Liver (tissue), 9 donors: ENCODE measurements around the gene DAG1. TPM values are rescaled to one million over a fixed set of nuclear protein-coding genes. Genes with fewer than 3 reads are reported as not detected.

ENCODE experiments used
- DNase-seq: peaks from one replicate; pipeline ENCODE4 v3.0.0-alpha.2; 2017; ENCODE audit warnings: low spot score
- H3K27ac ChIP-seq, 2 donors: one replicate each; pipeline ENCODE4 v1.7.0; 2013; ENCODE audit warnings: inconsistent platforms in 2 of 2, low read length in 2 of 2, control low read depth in 1 of 2, low read depth in 1 of 2, mild to moderate bottlenecking in 1 of 2
- H3K27me3 ChIP-seq, 4 donors: one replicate each; pipeline versions ENCODE4 v1.6.1 to v1.7.0; 2013; ENCODE audit warnings: low read length in 3 of 4, inconsistent platforms in 1 of 4, mild to moderate bottlenecking in 1 of 4, moderate library complexity in 1 of 4; ENCODE audit not compliant: control insufficient read depth in 4 of 4, insufficient read depth in 4 of 4
- H3K36me3 ChIP-seq, 4 donors: one replicate each; pipeline versions ENCODE4 v1.6.1 to v1.7.0; 2013; ENCODE audit warnings: low read length in 3 of 4, mild to moderate bottlenecking in 3 of 4, low read depth in 1 of 4, moderate library complexity in 1 of 4; ENCODE audit not compliant: control insufficient read depth in 4 of 4, insufficient read depth in 3 of 4
- H3K4me1 ChIP-seq, 4 donors: one replicate each; pipeline versions ENCODE4 v1.6.1 to v1.7.0; 2013; ENCODE audit warnings: low read length in 3 of 4, mild to moderate bottlenecking in 3 of 4, moderate library complexity in 1 of 4; ENCODE audit not compliant: control insufficient read depth in 4 of 4, insufficient read depth in 4 of 4
- H3K4me3 ChIP-seq, 3 donors: one replicate each; pipeline versions ENCODE4 v1.6.1 to v1.7.0; 2013; ENCODE audit warnings: low read length in 3 of 3, control low read depth in 1 of 3, low read depth in 1 of 3, mild to moderate bottlenecking in 1 of 3
- H3K9ac ChIP-seq, 2 donors: one replicate each; pipeline ENCODE4 v1.7.0; 2013; ENCODE audit warnings: low read length in 2 of 2, mild to moderate bottlenecking in 2 of 2, moderate library complexity in 2 of 2, control low read depth in 1 of 2, low read depth in 1 of 2
- H3K9me3 ChIP-seq, 4 donors: one replicate each; pipeline versions ENCODE4 v1.6.1 to v1.7.0; 2013; ENCODE audit warnings: low read length in 3 of 4; ENCODE audit not compliant: control insufficient read depth in 4 of 4
- FOXA1 ChIP-seq: IDR thresholded peaks from 2 replicates; pipeline ENCODE4 v1.6.1; 2016; ENCODE audit warnings: antibody characterized with exemption
- GABPA ChIP-seq, 2 donors: IDR thresholded peaks in 1 of 2; conservative IDR thresholded peaks in 1 of 2; 2 replicates each; pipeline ENCODE4 v1.6.1; 2016; ENCODE audit warnings: antibody characterized with exemption in 2 of 2, mild to moderate bottlenecking in 1 of 2, moderate library complexity in 1 of 2
- HNF4A ChIP-seq, 2 donors: conservative IDR thresholded peaks; 2 replicates each; pipeline ENCODE4 v1.6.1; 2016; ENCODE audit warnings: antibody characterized with exemption in 2 of 2, mild to moderate bottlenecking in 2 of 2
- RAD21 ChIP-seq, 2 donors: IDR thresholded peaks; 2 replicates each; pipeline ENCODE4 v1.6.1; 2016; ENCODE audit warnings: antibody characterized with exemption in 2 of 2, mild to moderate bottlenecking in 2 of 2
- TAF1 ChIP-seq: conservative IDR thresholded peaks from 2 replicates; pipeline ENCODE4 v1.6.1; 2016; ENCODE audit warnings: antibody characterized with exemption, mild to moderate bottlenecking
- WGBS: extraction: QIAGEN DNeasy Blood & Tissue Kit; methylation state at CpG from one replicate; pipeline ENCODE4 v1.1.7; 2013; 5-methylcytosine and 5-hydroxymethylcytosine counted together
- polyA plus RNA-seq, 2 donors: library from polyadenylated mRNA; stranded (reverse) in 1 of 2; unstranded in 1 of 2; fragments of 200-250 nt in 1 of 2; fragments of >200 nt in 1 of 2; fragmentation: Nextera tagmentation in 1 of 2; extraction: Ambion mirVana in 1 of 2; gene quantifications; one replicate each; pipeline versions ENCODE4 v1.2.1 to v1.2.3, GENCODE V29; 2013 to 2015
- total RNA-seq, 2 donors: library from RNA; depleted of rRNA; stranded (reverse); fragments of >200 nt; gene quantifications; one replicate each; pipeline ENCODE4 v1.2.3, GENCODE V29; 2014
- TF ChIP-seq, protein P1 (sequence below): fragments of 150-350 bp; IDR thresholded peaks from 2 replicates; pipeline ENCODE4 v1.5.1; 2017; ENCODE audit warnings: improper control_type of control experiment, low read depth, low read length; ENCODE audit not compliant: missing input control
- TF ChIP-seq, protein P2 (sequence below): IDR thresholded peaks from 2 replicates; pipeline ENCODE4 v1.6.1; 2016; ENCODE audit warnings: antibody characterized with exemption
- TF ChIP-seq, protein P3 (sequence below): IDR thresholded peaks from 2 replicates; pipeline ENCODE4 v1.6.1; 2016; ENCODE audit warnings: antibody characterized with exemption, mild to moderate bottlenecking
- donor health status: healthy.
- donor health status: healthy.
- donor health status: healthy.
- donor health status: healthy.
- donor health status: healthy.

The DAG1 gene
- total and polyA plus RNA-seq, 4 donors = 12.1 to 54.4 (median 28.5) TPM

DNA sequence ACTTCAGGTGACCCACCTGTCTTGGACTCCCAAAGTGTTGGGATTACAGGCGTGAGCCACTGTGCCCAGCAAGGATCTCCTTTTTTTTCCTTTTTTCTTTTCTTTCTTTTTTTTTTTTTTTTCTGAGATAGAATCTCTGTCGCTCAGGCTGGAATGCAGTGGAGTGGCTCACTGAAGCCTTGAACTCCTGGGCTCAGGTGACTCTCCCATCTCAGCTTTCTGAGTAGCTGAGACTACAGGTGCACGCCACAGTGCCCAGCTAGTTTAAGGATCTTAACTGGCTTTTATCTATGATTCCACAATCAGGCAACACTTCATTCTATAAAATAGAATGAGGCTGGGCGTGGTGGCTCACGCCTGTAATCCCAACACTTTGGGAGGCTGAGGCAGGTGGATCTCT lies 24.7 kb upstream of the DAG1 start:
- TF ChIP-seq, protein P1, sequence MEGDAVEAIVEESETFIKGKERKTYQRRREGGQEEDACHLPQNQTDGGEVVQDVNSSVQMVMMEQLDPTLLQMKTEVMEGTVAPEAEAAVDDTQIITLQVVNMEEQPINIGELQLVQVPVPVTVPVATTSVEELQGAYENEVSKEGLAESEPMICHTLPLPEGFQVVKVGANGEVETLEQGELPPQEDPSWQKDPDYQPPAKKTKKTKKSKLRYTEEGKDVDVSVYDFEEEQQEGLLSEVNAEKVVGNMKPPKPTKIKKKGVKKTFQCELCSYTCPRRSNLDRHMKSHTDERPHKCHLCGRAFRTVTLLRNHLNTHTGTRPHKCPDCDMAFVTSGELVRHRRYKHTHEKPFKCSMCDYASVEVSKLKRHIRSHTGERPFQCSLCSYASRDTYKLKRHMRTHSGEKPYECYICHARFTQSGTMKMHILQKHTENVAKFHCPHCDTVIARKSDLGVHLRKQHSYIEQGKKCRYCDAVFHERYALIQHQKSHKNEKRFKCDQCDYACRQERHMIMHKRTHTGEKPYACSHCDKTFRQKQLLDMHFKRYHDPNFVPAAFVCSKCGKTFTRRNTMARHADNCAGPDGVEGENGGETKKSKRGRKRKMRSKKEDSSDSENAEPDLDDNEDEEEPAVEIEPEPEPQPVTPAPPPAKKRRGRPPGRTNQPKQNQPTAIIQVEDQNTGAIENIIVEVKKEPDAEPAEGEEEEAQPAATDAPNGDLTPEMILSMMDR = no peak
- TF ChIP-seq HNF4A (conservative IDR thresholded peaks at IDR 0.05) = no peak
- TF ChIP-seq, protein P2, sequence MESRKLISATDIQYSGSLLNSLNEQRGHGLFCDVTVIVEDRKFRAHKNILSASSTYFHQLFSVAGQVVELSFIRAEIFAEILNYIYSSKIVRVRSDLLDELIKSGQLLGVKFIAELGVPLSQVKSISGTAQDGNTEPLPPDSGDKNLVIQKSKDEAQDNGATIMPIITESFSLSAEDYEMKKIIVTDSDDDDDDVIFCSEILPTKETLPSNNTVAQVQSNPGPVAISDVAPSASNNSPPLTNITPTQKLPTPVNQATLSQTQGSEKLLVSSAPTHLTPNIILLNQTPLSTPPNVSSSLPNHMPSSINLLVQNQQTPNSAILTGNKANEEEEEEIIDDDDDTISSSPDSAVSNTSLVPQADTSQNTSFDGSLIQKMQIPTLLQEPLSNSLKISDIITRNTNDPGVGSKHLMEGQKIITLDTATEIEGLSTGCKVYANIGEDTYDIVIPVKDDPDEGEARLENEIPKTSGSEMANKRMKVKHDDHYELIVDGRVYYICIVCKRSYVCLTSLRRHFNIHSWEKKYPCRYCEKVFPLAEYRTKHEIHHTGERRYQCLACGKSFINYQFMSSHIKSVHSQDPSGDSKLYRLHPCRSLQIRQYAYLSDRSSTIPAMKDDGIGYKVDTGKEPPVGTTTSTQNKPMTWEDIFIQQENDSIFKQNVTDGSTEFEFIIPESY = no peak
- TF ChIP-seq TAF1 = no peak
- TF ChIP-seq, protein P3, sequence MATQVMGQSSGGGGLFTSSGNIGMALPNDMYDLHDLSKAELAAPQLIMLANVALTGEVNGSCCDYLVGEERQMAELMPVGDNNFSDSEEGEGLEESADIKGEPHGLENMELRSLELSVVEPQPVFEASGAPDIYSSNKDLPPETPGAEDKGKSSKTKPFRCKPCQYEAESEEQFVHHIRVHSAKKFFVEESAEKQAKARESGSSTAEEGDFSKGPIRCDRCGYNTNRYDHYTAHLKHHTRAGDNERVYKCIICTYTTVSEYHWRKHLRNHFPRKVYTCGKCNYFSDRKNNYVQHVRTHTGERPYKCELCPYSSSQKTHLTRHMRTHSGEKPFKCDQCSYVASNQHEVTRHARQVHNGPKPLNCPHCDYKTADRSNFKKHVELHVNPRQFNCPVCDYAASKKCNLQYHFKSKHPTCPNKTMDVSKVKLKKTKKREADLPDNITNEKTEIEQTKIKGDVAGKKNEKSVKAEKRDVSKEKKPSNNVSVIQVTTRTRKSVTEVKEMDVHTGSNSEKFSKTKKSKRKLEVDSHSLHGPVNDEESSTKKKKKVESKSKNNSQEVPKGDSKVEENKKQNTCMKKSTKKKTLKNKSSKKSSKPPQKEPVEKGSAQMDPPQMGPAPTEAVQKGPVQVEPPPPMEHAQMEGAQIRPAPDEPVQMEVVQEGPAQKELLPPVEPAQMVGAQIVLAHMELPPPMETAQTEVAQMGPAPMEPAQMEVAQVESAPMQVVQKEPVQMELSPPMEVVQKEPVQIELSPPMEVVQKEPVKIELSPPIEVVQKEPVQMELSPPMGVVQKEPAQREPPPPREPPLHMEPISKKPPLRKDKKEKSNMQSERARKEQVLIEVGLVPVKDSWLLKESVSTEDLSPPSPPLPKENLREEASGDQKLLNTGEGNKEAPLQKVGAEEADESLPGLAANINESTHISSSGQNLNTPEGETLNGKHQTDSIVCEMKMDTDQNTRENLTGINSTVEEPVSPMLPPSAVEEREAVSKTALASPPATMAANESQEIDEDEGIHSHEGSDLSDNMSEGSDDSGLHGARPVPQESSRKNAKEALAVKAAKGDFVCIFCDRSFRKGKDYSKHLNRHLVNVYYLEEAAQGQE = no peak
- TF ChIP-seq RAD21 (IDR thresholded peaks at IDR 0.05) = no peak
- no peak overlapping the region for H3K4me3 ChIP-seq
- no peaks in the 10 kb centered on the region for H3K9me3 ChIP-seq
- no peak for DNase-seq
- WGBS = 94% methylated on average over 5 of the region's 5 CpGs
- H3K9ac ChIP-seq = no peak overlapping the region
- no peaks in the 10 kb centered on the region for H3K36me3 ChIP-seq
- H3K27me3 ChIP-seq = no peaks in the 10 kb centered on the region
- no peak overlapping the region for H3K27ac ChIP-seq
- peaks cover 0 to 4% (median 2%) of the 10 kb centered on the region in 4 donors for H3K4me1 ChIP-seq

DNA sequence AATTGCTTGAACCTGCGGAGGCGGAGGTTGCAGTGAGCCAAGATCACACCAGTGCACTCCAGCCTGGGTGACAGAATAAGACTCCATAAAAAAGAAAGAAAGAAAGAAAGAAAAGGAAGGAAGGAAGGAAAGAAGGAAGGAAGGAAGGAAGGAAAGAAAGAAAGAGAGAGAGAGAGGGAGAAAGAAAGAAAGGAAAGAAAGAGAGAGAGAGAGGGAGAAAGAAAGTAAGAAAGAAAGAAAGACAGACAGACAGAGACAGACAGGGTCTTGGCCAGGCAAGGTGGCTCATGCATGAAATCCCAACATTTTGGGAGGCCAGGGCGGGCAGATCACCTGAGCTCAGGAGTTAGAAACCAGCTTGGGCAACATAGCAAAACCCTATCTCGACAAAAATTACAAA lies 16.4 kb upstream of the DAG1 start:
- no peaks in the 10 kb centered on the region for H3K36me3 ChIP-seq
- no peaks in the 10 kb centered on the region for H3K9me3 ChIP-seq
- no peak for DNase-seq
- no peak overlapping the region for H3K9ac ChIP-seq
- no peaks in the 10 kb centered on the region for H3K27me3 ChIP-seq
- H3K27ac ChIP-seq = no peak overlapping the region
- no peak for TF ChIP-seq FOXA1
- no peak for TF ChIP-seq GABPA (IDR thresholded peaks at IDR 0.05 in 1 of 2, conservative IDR thresholded peaks at IDR 0.05 in 1 of 2)
- TF ChIP-seq, protein P2 = no peak
- H3K4me1 ChIP-seq = peaks cover 0 to 4% (median 2%) of the 10 kb centered on the region in 4 donors
- 97% methylated on average over 4 of the region's 4 CpGs for WGBS
- no peak overlapping the region for H3K4me3 ChIP-seq
